HepG2 (cell line): ENCODE measurements around the gene EPHB3. TPM values are rescaled to one million over a fixed set of nuclear protein-coding genes. Genes with fewer than 3 reads are reported as not detected.

Experiments used
- ATAC-seq: fragments of 200-7000 bp; cut with Tn5 transposase; 3 replicates; pipeline ENCODE4 v1.9.1; 2020; ENCODE audit warnings: mild to moderate bottlenecking, moderate library complexity
- BruUV-seq: library from RNA; stranded (reverse); fragments of 400-500 nt; replicated peaks from 2 replicates; lab custom pipeline; 2021; lab: Mats Ljungman, UMichigan
- CTCF ChIA-PET: fragments of 300-600 bp; formaldehyde crosslinking; extraction: SDS; loops from one replicate; lab custom pipeline; 2021; ENCODE audit warnings: low total read pairs, inconsistent platforms, low intra/inter-chr PET ratio; lab: Yijun Ruan, JAX
- POLR2A ChIA-PET: fragments of 350-600 bp; sonication (Branson Sonifier 250); formaldehyde crosslinking; loops from one replicate; lab custom pipeline; 2020; ENCODE audit warnings: antibody characterized with exemption, inconsistent platforms; lab: Yijun Ruan, JAX
- DNase-seq: peaks from one replicate; pipeline ENCODE4 v3.0.0-alpha.2; 2015; ENCODE audit warnings: low spot score
- FAIRE-seq: peaks from 3 replicates; lab custom pipeline; 2011; peaks lifted over from hg19 to GRCh38; lab: Jason Lieb, UNC
- H2AFZ ChIP-seq: one replicate; pipeline ENCODE4 v1.6.1; 2011; ENCODE audit warnings: low read length, inconsistent platforms
- H3K27ac ChIP-seq: fragments of 300-600 bp; 3 replicates; pipeline ENCODE4 v1.8.0; 2011; ENCODE audit warnings: mixed run types, mild to moderate bottlenecking, mixed read lengths, low read length, inconsistent platforms; ENCODE audit not compliant: insufficient read depth; ENCODE audit errors: extremely low read length
- H3K27me3 ChIP-seq, 2 experiments: fragments of 200-600 bp in 1 of 2; 2 replicates in 1 of 2; 3 replicates in 1 of 2; pipeline versions ENCODE4 v1.6.0 to v1.8.0; 2011; ENCODE audit warnings: low read length in 2 of 2, mild to moderate bottlenecking in 2 of 2, moderate library complexity in 2 of 2, inconsistent platforms in 1 of 2; ENCODE audit not compliant: insufficient read depth in 2 of 2, control insufficient read depth in 1 of 2
- H3K36me3 ChIP-seq, 2 experiments: fragments of 200-600 bp in 1 of 2; replicated peaks in 1 of 2; 2 replicates in 1 of 2; 3 replicates in 1 of 2; pipeline versions ENCODE4 v1.5.1 to v1.8.0; 2011; ENCODE audit warnings: low read length in 2 of 2, inconsistent platforms in 1 of 2; ENCODE audit not compliant: insufficient read depth in 2 of 2, control insufficient read depth in 1 of 2
- H3K4me1 ChIP-seq: 2 replicates; pipeline ENCODE4 v1.5.1; 2012; ENCODE audit warnings: low read length, inconsistent platforms; ENCODE audit not compliant: insufficient read depth
- H3K4me2 ChIP-seq: 2 replicates; pipeline ENCODE4 v1.6.0; 2011; ENCODE audit warnings: low read depth, low read length, inconsistent platforms
- H3K4me3 ChIP-seq, 3 experiments: fragments of 200-600 bp in 1 of 3; sonication (generic), shearing (Covaris generic) in 1 of 3; replicated peaks in 1 of 3; 2 replicates each; pipeline ENCODE4 v1.5.1; 2011 to 2016; ENCODE audit warnings: low read length in 3 of 3, inconsistent platforms in 2 of 3, low read depth in 2 of 3, mild to moderate bottlenecking in 2 of 3, control low read depth in 1 of 3, mixed read lengths in 1 of 3; ENCODE audit not compliant: insufficient read depth in 1 of 3
- H3K79me2 ChIP-seq: one replicate; pipeline ENCODE4 v1.6.1; 2011; ENCODE audit warnings: low read length, inconsistent platforms; ENCODE audit not compliant: insufficient read depth
- H3K9ac ChIP-seq: 2 replicates; pipeline ENCODE4 v1.6.0; 2011; ENCODE audit warnings: mild to moderate bottlenecking, low read depth, low read length, inconsistent platforms; ENCODE audit not compliant: insufficient read depth
- H3K9me3 ChIP-seq: 2 replicates; pipeline ENCODE4 v1.5.1; 2012; ENCODE audit warnings: mild to moderate bottlenecking, low read length
- H4K20me1 ChIP-seq: 2 replicates; pipeline ENCODE4 v1.6.0; 2011; ENCODE audit warnings: inconsistent platforms, mild to moderate bottlenecking, low read length, moderate library complexity; ENCODE audit not compliant: insufficient read depth
- AHR ChIP-seq: IDR thresholded peaks from 2 replicates; pipeline ENCODE4 v1.6.1; 2018; ENCODE audit warnings: missing genetic modification reagents, missing compliant biosample characterization
- ARNTL ChIP-seq: sonication (generic); formaldehyde crosslinking; IDR thresholded peaks from 2 replicates; pipeline ENCODE4 v1.4.0; 2020; ENCODE audit warnings: mild to moderate bottlenecking, missing genetic modification reagents
- HNRNPL ChIP-seq: fragments of 200-400 bp; formaldehyde crosslinking; IDR thresholded peaks from 2 replicates; pipeline ENCODE4 v1.6.1; 2017; ENCODE audit warnings: mild to moderate bottlenecking, low read depth, low read length
- KMT2A ChIP-seq: sonication (generic); formaldehyde crosslinking; IDR thresholded peaks from 2 replicates; pipeline ENCODE4 v1.4.0; 2020; ENCODE audit warnings: missing genetic modification reagents
- KMT2B ChIP-seq: IDR thresholded peaks from 2 replicates; pipeline ENCODE4 v1.6.1; 2016; ENCODE audit warnings: missing genetic modification reagents, missing compliant biosample characterization
- PHF21A ChIP-seq: sonication (generic); formaldehyde crosslinking; IDR thresholded peaks from 2 replicates; pipeline ENCODE4 v1.5.0; 2020; ENCODE audit warnings: mild to moderate bottlenecking, missing genetic modification reagents
- RFX1 ChIP-seq: fragments of 450-650 bp; IDR thresholded peaks from 2 replicates; pipeline ENCODE4 v1.6.1; 2017
- TFAP4 ChIP-seq: sonication (generic); IDR thresholded peaks from 2 replicates; pipeline ENCODE4 v1.6.1; 2016; ENCODE audit warnings: low read depth, borderline replicate concordance
- ZBTB1 ChIP-seq: sonication (generic); formaldehyde crosslinking; IDR thresholded peaks from 2 replicates; pipeline ENCODE4 v1.4.0; 2020; ENCODE audit warnings: missing genetic modification reagents, borderline replicate concordance
- ZBTB21 ChIP-seq: sonication (generic); formaldehyde crosslinking; IDR thresholded peaks from 2 replicates; pipeline ENCODE4 v1.4.0; 2020; ENCODE audit warnings: missing genetic modification reagents
- ZNF740 ChIP-seq: sonication (generic); formaldehyde crosslinking; IDR thresholded peaks from 2 replicates; pipeline ENCODE4 v1.4.0; 2020; ENCODE audit warnings: missing genetic modification reagents
- ZNF747 ChIP-seq: sonication (generic); formaldehyde crosslinking; IDR thresholded peaks from 2 replicates; pipeline ENCODE4 v1.8.1; 2023; ENCODE audit warnings: missing genetic modification reagents, mild to moderate bottlenecking, borderline replicate concordance
- WGBS: methylation state at CpG from one replicate; pipeline ENCODE4 v1.1.6; 2017; ENCODE audit warnings: low lambda C conversion rate; 5-methylcytosine and 5-hydroxymethylcytosine counted together
- in situ Hi-C: cut with HindIII; loops from 2 replicates; pipeline ENCODE4 v1.10.0; 2017; ENCODE audit warnings: low pct_unique_long_range_greater_than_20kb; ENCODE audit not compliant: extremely low pct_ligation_motif_present
- intact Hi-C: fragments of 100-400 bp; cut with micrococcal nuclease; formaldehyde crosslinking; loops from one replicate; pipeline ENCODE4 v1.10.0; 2022; ENCODE audit not compliant: unreplicated experiment
- polyA plus RNA-seq, 8 experiments: library from polyadenylated mRNA; depleted of rRNA in 3 of 8; stranded (reverse) in 7 of 8; unstranded in 1 of 8; fragments of >200 nt; fragmentation: Illumina TruSeq in 4 of 8; extraction: Trizol in 4 of 8; gene quantifications; 2 replicates each; pipeline versions ENCODE4 v1.2.1 to v1.2.3, GENCODE V29; 2011 to 2016; ENCODE audit warnings: low read depth in 4 of 8, missing spikeins in 1 of 8, mixed read lengths in 1 of 8; ENCODE audit not compliant: insufficient read depth in 1 of 8
- total RNA-seq, 5 experiments: library from RNA; depleted of rRNA; stranded (reverse); fragments of >200 nt; fragmentation: Illumina TruSeq; extraction: Trizol; gene quantifications; 2 replicates each; pipeline ENCODE4 v1.2.3, GENCODE V29; 2016; ENCODE audit warnings: low read depth in 1 of 5

EPHB3 gene
- total and polyA plus RNA-seq, 2 of the 13 experiments (the other 11 are each of a cell fraction or from before 2014, with no cell fraction given), result 0.01 TPM; not detected in 1

- FAIRE-seq (no peak), DNase-seq (peak; percentile 62), ATAC-seq (peak; percentile 71)
- H3K36me3 ChIP-seq, result no peaks in the 10 kb centered on the region
- H3K4me3 ChIP-seq, result no peak overlapping the region
- no peaks in the 10 kb centered on the region for H3K79me2 ChIP-seq
- intact Hi-C loops, result no loop called here
- no peaks in the 10 kb centered on the region for H4K20me1 ChIP-seq
- CTCF ChIA-PET, result no interaction called here
- WGBS, result 10% methylated on average over 7 of the region's 7 CpGs
- TF ChIP-seq KMT2A (CRISPR knock-in tag), result no peak
- TF ChIP-seq TFAP4, result peak; percentile 40; the same call in 1 of the 2 replicates
- TF ChIP-seq, all 625 proteins: peak for 1
- peaks cover 48% of the 10 kb centered on the region for H3K4me1 ChIP-seq
- H2AFZ ChIP-seq, result no peak overlapping the region
- H3K27me3 ChIP-seq, result peaks cover 4 to 13% of the 10 kb centered on the region in 2 experiments; a peak in 1 of 5 replicates
- H3K27ac ChIP-seq, result no peak overlapping the region
- H3K9ac ChIP-seq, result no peak overlapping the region
- POLR2A ChIA-PET, result no interaction called here
- BruUV-seq, result no TSS peak
- in situ Hi-C loops, result no loop called here
- H3K9me3 ChIP-seq, result no peaks in the 10 kb centered on the region
- H3K4me2 ChIP-seq, result peak overlapping the region; percentile 3; the same call in 1 of the 2 replicates
Measured at GRCh38 chr3:184578822-184579221, 17.2 kb downstream of the EPHB3 start.

GRCh38 chr3:184579513-184579912 lies 17.9 kb downstream of the EPHB3 start:
- no peak overlapping the region for H2AFZ ChIP-seq
- no peak overlapping the region; the same call in 1 of the 2 replicates for H3K4me2 ChIP-seq
- H3K4me3 ChIP-seq, result no peak overlapping the region
- no peaks in the 10 kb centered on the region for H3K36me3 ChIP-seq
- H3K79me2 ChIP-seq, result no peaks in the 10 kb centered on the region
- H3K27ac ChIP-seq, result no peak overlapping the region
- ATAC-seq (no peak), FAIRE-seq (no peak), DNase-seq (no peak)
- no TSS peak for BruUV-seq
- no peaks in the 10 kb centered on the region for H3K9me3 ChIP-seq
- intact Hi-C loops, result no loop called here
- in situ Hi-C loops, result no loop called here
- no peak overlapping the region for H3K9ac ChIP-seq
- 70% methylated on average over 22 of the region's 22 CpGs for WGBS
- H3K4me1 ChIP-seq, result peaks cover 48% of the 10 kb centered on the region
- TF ChIP-seq ARNTL (CRISPR knock-in tag) (no peak), AHR (CRISPR knock-in tag) (no peak), ZBTB21 (CRISPR knock-in tag) (no peak), PHF21A (no peak), ZNF740 (CRISPR knock-in tag) (no peak), ZBTB1 (no peak), KMT2B (CRISPR knock-in tag) (no peak), RFX1 (no peak), ZNF747 (CRISPR knock-in tag) (no peak), HNRNPL (no peak)
- H4K20me1 ChIP-seq, result no peaks in the 10 kb centered on the region
- H3K27me3 ChIP-seq, result peaks cover 4 to 15% of the 10 kb centered on the region in 2 experiments; a peak in 1 of 5 replicates
- POLR2A ChIA-PET, result no interaction called here
- CTCF ChIA-PET, result no interaction called here
